ENCODE results near the gene ID3. TPM values are rescaled to one million over a fixed set of nuclear protein-coding genes. Genes with fewer than 3 reads are reported as not detected.
A peak's percentile ranks its signal among the peaks of the same experiment; 100 is the strongest.

ID3 gene
- total and polyA plus RNA-seq, 9 of the 15 experiments (the other 6 are each of a cell fraction or from before 2014, with no cell fraction given): 6.8 to 59.8 (median 23.5) TPM

- 0 out of 2 replicates have a peak, but pooled peaks have one; percentile 4 for TF ChIP-seq DPF2 (IDR thresholded peaks at IDR 0.05)
- no peak for TF ChIP-seq SP1 (CRISPR knock-in tag; IDR thresholded peaks at IDR 0.05)
- TF ChIP-seq BCOR (IDR thresholded peaks at IDR 0.05): 0 out of 2 replicates have a peak, but pooled peaks have one; percentile 9
- TF ChIP-seq MCM7 (IDR thresholded peaks at IDR 0.05): no peak
- peak; percentile 62 for TF ChIP-seq SMARCA4 (IDR thresholded peaks at IDR 0.05)
- TF ChIP-seq ZNF146 (CRISPR knock-in tag; IDR thresholded peaks at IDR 0.05; ENCODE audit: unreplicated experiment): no peak
- TF ChIP-seq TAF1 (IDR thresholded peaks at IDR 0.05; ENCODE audit: control insufficient read depth, extremely low read depth, insufficient read depth, low read length, severe bottlenecking): peak; percentile 56
- TF ChIP-seq ZNF282 (CRISPR knock-in tag; IDR thresholded peaks at IDR 0.05): no peak
- TF ChIP-seq NFE2L1 (tag; IDR thresholded peaks at IDR 0.05; ENCODE audit: borderline replicate concordance, low read depth): no peak
- TF ChIP-seq ZNF668 (CRISPR knock-in tag; IDR thresholded peaks at IDR 0.05): no peak
- peak in 1 of 2 experiments; percentile 40; a peak in 1 of 4 replicates for TF ChIP-seq RCOR1 (IDR thresholded peaks at IDR 0.05; ENCODE audit: borderline replicate concordance in 1 of 2, low read depth in 2 of 2, low read length in 2 of 2)
- 0 out of 2 replicates have a peak, but pooled peaks have one; percentile 2 for TF ChIP-seq EGR1 (conservative IDR thresholded peaks at IDR 0.05)
- no peak for TF ChIP-seq ZNF165 (CRISPR knock-in tag; IDR thresholded peaks at IDR 0.05; ENCODE audit: borderline replicate concordance)
- TF ChIP-seq FUS (optimal IDR thresholded peaks at IDR 0.05; ENCODE audit: low read depth, low read length): no peak
- TF ChIP-seq RBM39 (optimal IDR thresholded peaks at IDR 0.05; ENCODE audit: low read depth, low read length): no peak
- TF ChIP-seq MXD1 (CRISPR knock-in tag; IDR thresholded peaks at IDR 0.05; ENCODE audit: borderline replicate concordance, poor library complexity, severe bottlenecking): no peak
- TF ChIP-seq CHCHD3 (CRISPR knock-in tag; IDR thresholded peaks at IDR 0.05): peak; percentile 76; the same call in 1 of the 2 replicates
- TF ChIP-seq ZNF316 (IDR thresholded peaks at IDR 0.05): no peak
- peak; percentile 47; the same call in 1 of the 2 replicates for TF ChIP-seq ZKSCAN1 (IDR thresholded peaks at IDR 0.05; ENCODE audit: low read depth, low read length)
- TF ChIP-seq ZNF584 (CRISPR knock-in tag; IDR thresholded peaks at IDR 0.05; ENCODE audit: low read depth): no peak
- TF ChIP-seq IFI16 (CRISPR knock-in tag; IDR thresholded peaks at IDR 0.05): no peak
- TF ChIP-seq ZC3H4 (CRISPR knock-in tag; IDR thresholded peaks at IDR 0.05; ENCODE audit: borderline replicate concordance): no peak
- no peak for TF ChIP-seq MEF2A (IDR thresholded peaks at IDR 0.05; ENCODE audit: control insufficient read depth, low read depth, low read length)
- TF ChIP-seq CTCFL (IDR thresholded peaks at IDR 0.05; ENCODE audit: borderline replicate concordance, insufficient read depth, low read depth, low read length, poor library complexity, severe bottlenecking): peak; percentile 94
- TF ChIP-seq ZBTB34 (CRISPR knock-in tag; IDR thresholded peaks at IDR 0.05): no peak
- no peak for TF ChIP-seq CC2D1A (IDR thresholded peaks at IDR 0.05)
- no peak for TF ChIP-seq ZNF551 (CRISPR knock-in tag; IDR thresholded peaks at IDR 0.05)
- no peak for TF ChIP-seq ZNF785 (CRISPR knock-in tag; IDR thresholded peaks at IDR 0.05)
Measured at GRCh38 chr1:23554481-23555269, 4.6 kb downstream of the ID3 start (continued).
